Esophagus squamous epithelium (tissue), 5 donors: Measurements from ENCODE around the gene ZNF547. TPM values are rescaled to one million over a fixed set of nuclear protein-coding genes. Genes with fewer than 3 reads are reported as not detected.

Experiments
- DNase-seq: peaks from one replicate; lab custom pipeline; 2025; lab: John Stamatoyannopoulos, UW
- H3K27ac ChIP-seq, 4 donors: fragments of 200-600 bp; sonication (generic); one replicate each; pipeline ENCODE4 v1.5.1; 2016 to 2019; ENCODE audit warnings: mild to moderate bottlenecking in 1 of 4
- H3K27me3 ChIP-seq, 4 donors: fragments of 200-600 bp; sonication (generic); 1 replicate in 3 of 4; 2 replicates in 1 of 4; pipeline versions ENCODE4 v1.5.1 to v1.6.0; 2017 to 2021; ENCODE audit warnings: antibody characterized with exemption in 1 of 4
- H3K36me3 ChIP-seq, 3 donors: fragments of 200-600 bp; sonication (generic); one replicate each; pipeline ENCODE4 v1.5.1; 2016 to 2019
- H3K4me1 ChIP-seq, 3 donors: fragments of 200-600 bp; sonication (generic); one replicate each; pipeline ENCODE4 v1.5.1; 2017 to 2019
- H3K4me3 ChIP-seq, 4 donors: fragments of 200-600 bp; sonication (generic); 1 replicate in 3 of 4; 2 replicates in 1 of 4; pipeline ENCODE4 v1.5.1; 2016 to 2019; ENCODE audit warnings: mild to moderate bottlenecking in 2 of 4, moderate library complexity in 1 of 4
- H3K9me3 ChIP-seq, 3 donors: fragments of 200-600 bp; sonication (generic); one replicate each; pipeline ENCODE4 v1.5.1; 2016 to 2019
- POLR2A ChIP-seq, 4 donors: fragments of 450-650 bp; IDR thresholded peaks; one replicate each; pipeline ENCODE4 v1.6.1; 2017; ENCODE audit warnings: antibody characterized with exemption in 4 of 4, mild to moderate bottlenecking in 4 of 4, moderate library complexity in 3 of 4
- WGBS, 2 donors: methylation state at CpG; one replicate each; pipeline ENCODE4 v1.1.5; 2018; 5-methylcytosine and 5-hydroxymethylcytosine counted together
- intact Hi-C: fragments of 100-400 bp; cut with DNase I; formaldehyde crosslinking; loops from one replicate; pipeline ENCODE4 v1.15.0; 2022
- total RNA-seq, 4 donors: library from RNA; depleted of rRNA; stranded (reverse); fragments of >200 nt; gene quantifications; one replicate each; pipeline ENCODE4 v1.1.0, GENCODE V29; 2016
- TF ChIP-seq, protein P1 (sequence below), 6 experiments: fragments of 450-650 bp in 4 of 6; fragments of 200-600 bp in 2 of 6; sonication (generic) in 2 of 6; IDR thresholded peaks; one replicate each; pipeline ENCODE4 v1.5.1; 2016 to 2019; ENCODE audit warnings: antibody characterized with exemption in 6 of 6, mild to moderate bottlenecking in 4 of 6, moderate library complexity in 4 of 6
- donor health status: DM: yes; HTN: yes; CAD: no.

Gene ZNF547
- total RNA-seq, 4 donors from 2014 or later: 1.1 to 6.7 (median 3.1) TPM

DNA sequence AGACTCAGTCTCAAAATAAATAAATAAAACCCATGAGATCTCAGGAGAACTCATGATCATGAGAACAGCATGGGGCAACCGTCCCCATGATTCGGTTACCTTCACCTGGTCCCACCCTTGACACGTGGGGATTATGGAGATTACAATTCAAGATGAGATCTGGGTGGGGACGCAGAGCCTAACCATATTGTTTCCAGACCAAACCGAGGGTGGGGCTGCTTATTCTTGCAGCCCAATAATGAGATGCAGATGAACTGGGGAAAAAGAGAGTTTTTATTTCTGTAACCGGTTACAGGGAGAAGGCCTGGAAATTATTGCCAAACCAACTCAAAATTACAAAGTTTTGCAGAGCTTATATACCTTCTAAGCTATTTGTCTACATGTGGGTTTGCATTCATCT, 12.8 kb downstream of the ZNF547 start:
- DNase-seq: no peak
- Histone ChIP-seq H3K27ac (no peak overlapping the region), H3K4me3 (no peak overlapping the region), H3K36me3 (peaks cover 10 to 84% (median 24%) of the 10 kb centered on the region in 3 donors), H3K27me3 (no peaks in the 10 kb centered on the region), H3K4me1 (no peaks in the 10 kb centered on the region), H3K9me3 (peaks cover 0 to 78% (median 46%) of the 10 kb centered on the region in 3 donors)
- no peak for TF ChIP-seq POLR2A (IDR thresholded peaks at IDR 0.05)
- TF ChIP-seq, protein P1, sequence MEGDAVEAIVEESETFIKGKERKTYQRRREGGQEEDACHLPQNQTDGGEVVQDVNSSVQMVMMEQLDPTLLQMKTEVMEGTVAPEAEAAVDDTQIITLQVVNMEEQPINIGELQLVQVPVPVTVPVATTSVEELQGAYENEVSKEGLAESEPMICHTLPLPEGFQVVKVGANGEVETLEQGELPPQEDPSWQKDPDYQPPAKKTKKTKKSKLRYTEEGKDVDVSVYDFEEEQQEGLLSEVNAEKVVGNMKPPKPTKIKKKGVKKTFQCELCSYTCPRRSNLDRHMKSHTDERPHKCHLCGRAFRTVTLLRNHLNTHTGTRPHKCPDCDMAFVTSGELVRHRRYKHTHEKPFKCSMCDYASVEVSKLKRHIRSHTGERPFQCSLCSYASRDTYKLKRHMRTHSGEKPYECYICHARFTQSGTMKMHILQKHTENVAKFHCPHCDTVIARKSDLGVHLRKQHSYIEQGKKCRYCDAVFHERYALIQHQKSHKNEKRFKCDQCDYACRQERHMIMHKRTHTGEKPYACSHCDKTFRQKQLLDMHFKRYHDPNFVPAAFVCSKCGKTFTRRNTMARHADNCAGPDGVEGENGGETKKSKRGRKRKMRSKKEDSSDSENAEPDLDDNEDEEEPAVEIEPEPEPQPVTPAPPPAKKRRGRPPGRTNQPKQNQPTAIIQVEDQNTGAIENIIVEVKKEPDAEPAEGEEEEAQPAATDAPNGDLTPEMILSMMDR (IDR thresholded peaks at IDR 0.05): no peak
- intact Hi-C loops: no loop called here
- WGBS, 2 donors: 90 to 96% methylated on average over 6 of the region's 6 CpGs

DNA sequence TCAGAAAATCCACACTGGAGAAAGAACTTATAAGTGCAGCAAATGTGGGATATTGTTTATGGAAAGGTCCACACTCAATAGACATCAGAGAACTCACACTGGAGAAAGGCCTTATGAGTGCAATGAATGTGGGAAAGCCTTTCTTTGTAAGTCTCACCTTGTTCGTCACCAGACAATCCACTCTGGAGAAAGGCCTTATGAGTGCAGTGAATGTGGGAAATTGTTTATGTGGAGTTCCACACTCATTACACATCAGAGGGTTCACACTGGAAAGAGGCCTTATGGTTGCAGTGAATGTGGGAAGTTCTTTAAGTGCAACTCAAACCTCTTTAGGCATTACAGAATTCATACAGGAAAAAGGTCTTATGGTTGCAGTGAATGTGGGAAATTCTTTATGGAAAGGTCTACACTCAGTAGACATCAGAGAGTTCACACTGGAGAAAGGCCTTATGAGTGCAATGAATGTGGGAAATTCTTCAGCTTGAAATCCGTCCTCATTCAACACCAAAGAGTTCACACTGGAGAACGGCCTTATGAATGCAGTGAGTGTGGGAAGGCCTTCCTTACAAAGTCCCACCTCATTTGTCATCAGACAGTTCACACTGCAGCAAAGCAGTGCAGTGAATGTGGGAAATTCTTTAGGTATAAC, 14.3 kb downstream of the ZNF547 start:
- WGBS, 2 donors: 89 to 90% methylated on average over 3 of the region's 3 CpGs
- Histone ChIP-seq H3K4me3 (no peak overlapping the region), H3K27ac (no peak overlapping the region), H3K27me3 (no peaks in the 10 kb centered on the region), H3K36me3 (peaks cover 10 to 70% (median 23%) of the 10 kb centered on the region in 3 donors), H3K9me3 (peaks cover 0 to 79% (median 46%) of the 10 kb centered on the region in 3 donors), H3K4me1 (no peaks in the 10 kb centered on the region)
- intact Hi-C loops: no loop called here
- TF ChIP-seq POLR2A (IDR thresholded peaks at IDR 0.05): no peak
- no peak for DNase-seq

DNA sequence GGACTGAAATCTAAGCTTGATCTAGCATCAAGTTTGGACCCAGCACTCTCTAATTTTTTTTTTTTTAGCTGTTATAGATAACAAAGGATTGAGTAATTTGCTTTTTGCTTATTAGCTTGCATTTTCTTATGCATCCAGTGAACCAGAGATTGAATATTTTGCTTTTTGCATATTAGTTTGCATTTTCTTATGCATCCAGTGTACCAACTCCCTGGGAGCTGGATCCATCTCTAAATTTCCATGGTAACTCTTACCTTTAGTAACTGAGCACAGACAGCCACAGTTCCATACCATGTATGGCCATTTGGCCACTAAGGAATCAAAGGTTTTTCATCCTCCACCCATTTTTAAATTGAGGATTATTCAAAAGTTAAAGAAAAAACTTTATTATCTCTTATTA, 17.6 kb downstream of the ZNF547 start:
- TF ChIP-seq, protein P1 (IDR thresholded peaks at IDR 0.05): no peak
- no peak for TF ChIP-seq POLR2A (IDR thresholded peaks at IDR 0.05)
- H3K9me3 ChIP-seq: peaks cover 0 to 53% (median 31%) of the 10 kb centered on the region in 3 donors
- intact Hi-C loops: no loop called here

DNA sequence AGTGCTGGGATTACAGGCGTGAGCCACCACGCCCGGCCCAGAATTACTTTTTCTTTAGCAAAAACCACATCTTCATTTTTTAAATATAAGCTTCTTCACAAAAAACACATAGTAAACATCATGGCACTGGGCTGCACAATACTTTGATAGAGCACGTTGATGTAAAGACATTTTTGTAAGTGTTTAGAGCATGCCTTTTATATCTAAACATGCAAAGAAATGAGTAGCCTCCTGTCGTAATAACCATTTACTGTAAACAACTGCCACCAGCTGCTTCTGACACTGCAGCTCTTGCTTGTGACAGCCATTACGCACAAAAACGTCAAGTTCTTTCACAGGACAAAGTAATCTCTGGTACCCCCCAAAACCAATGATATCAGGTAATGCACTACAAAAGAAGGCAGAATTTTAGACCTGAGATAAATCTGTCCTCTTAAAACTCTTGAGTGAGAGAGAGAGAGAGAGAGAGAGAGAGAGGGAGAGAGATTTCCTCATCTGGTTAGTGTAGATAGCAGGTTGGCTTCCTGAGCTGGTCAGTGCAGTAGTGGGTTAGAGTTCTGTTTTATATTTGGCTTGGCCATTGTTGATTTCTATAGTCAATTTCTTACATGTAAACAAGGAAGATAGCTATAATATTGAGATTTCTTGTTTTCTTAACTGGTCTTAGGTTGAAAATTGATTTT, 19.6 kb downstream of the ZNF547 start:
- peaks cover 0 to 33% (median 10%) of the 10 kb centered on the region in 3 donors for H3K9me3 ChIP-seq
- WGBS, 2 donors: 66 to 78% methylated on average over 7 of the region's 7 CpGs
- H3K4me1 ChIP-seq: no peaks in the 10 kb centered on the region
- no peak overlapping the region for H3K27ac ChIP-seq
- intact Hi-C loops: no loop called here
- no peak overlapping the region for H3K4me3 ChIP-seq
- H3K27me3 ChIP-seq: no peaks in the 10 kb centered on the region
- DNase-seq: no peak
- H3K36me3 ChIP-seq: peaks cover 0 to 16% (median 1%) of the 10 kb centered on the region in 3 donors
- TF ChIP-seq POLR2A (IDR thresholded peaks at IDR 0.05): no peak
- TF ChIP-seq, protein P1 (IDR thresholded peaks at IDR 0.05): no peak

More for the DNA sequence above, 17.6 kb downstream of the ZNF547 start:
- H3K36me3 ChIP-seq: peaks cover 10 to 37% (median 12%) of the 10 kb centered on the region in 3 donors
- H3K27me3 ChIP-seq: no peaks in the 10 kb centered on the region
- H3K27ac ChIP-seq: no peak overlapping the region
- H3K4me1 ChIP-seq: no peaks in the 10 kb centered on the region
- H3K4me3 ChIP-seq: no peak overlapping the region
- DNase-seq: no peak

DNA sequence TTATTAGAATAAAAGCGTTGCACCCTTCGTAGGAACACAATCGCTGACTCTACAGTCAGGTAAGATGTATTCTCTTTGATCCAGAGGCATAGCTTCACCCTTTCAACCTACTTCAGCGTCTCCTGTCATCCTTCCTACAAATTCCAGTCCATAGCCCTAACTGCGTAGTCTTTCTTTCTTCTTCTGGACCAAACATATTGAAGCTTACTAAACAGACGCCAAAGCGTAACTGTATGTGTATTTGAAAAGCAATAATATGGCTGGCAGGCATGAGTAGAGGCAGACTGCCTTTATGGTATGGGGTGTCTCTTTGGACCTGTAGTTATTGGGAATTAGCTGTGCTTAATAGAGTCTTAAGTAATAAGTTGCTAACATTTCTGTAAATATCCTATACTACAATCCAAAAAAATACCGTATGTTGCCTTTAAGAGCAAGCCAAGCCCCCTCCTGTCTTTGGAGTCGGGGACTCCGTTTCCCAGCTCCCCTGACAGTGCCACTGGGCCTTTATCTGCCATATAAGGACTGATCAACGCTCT, 25.9 kb downstream of the ZNF547 start:
- H3K36me3 ChIP-seq: peaks cover 0 to 15% (median 4%) of the 10 kb centered on the region in 3 donors
- no peak for TF ChIP-seq POLR2A (IDR thresholded peaks at IDR 0.05)
- TF ChIP-seq, protein P1 (IDR thresholded peaks at IDR 0.05): no peak

More for the DNA sequence above, 25.9 kb downstream of the ZNF547 start:
- peak overlapping the region; percentile 63 to 84 (median 80) for H3K4me3 ChIP-seq
- H3K27me3 ChIP-seq: no peaks in the 10 kb centered on the region
- peaks cover 10 to 24% (median 11%) of the 10 kb centered on the region in 3 donors for H3K4me1 ChIP-seq
- DNase-seq: no peak
- intact Hi-C loops: no loop called here
- peak overlapping the region; percentile 80 to 92 (median 90) for H3K27ac ChIP-seq
- peaks cover 0 to 5% (median 0%) of the 10 kb centered on the region in 3 donors for H3K9me3 ChIP-seq
- 56 to 58% methylated on average over 11 of the region's 11 CpGs for WGBS, 2 donors
